Caco-2 (cell line): ENCODE results near the gene PITPNM3. TPM values are rescaled to one million over a fixed set of nuclear protein-coding genes. Genes with fewer than 3 reads are reported as not detected.
A peak's percentile ranks its signal among the peaks of the same experiment; 100 is the strongest.

Experiments used
- BruUV-seq: library from RNA; stranded (reverse); fragments of 400-500 nt; replicated peaks from 2 replicates; lab custom pipeline; 2021; lab: Mats Ljungman, UMichigan
- CTCF ChIA-PET: fragments of 300-600 bp; sonication (Branson Sonifier 250); formaldehyde crosslinking; loops from one replicate; lab custom pipeline; 2022; ENCODE audit warnings: antibody characterized with exemption; lab: Charles Lee
- POLR2A ChIA-PET: fragments of 300-600 bp; sonication (Branson Sonifier 250); formaldehyde crosslinking; loops from one replicate; lab custom pipeline; 2022; ENCODE audit warnings: antibody characterized with exemption; lab: Charles Lee
- DNase-seq, 2 experiments: peaks; one replicate each; pipeline versions ENCODE4 v3.0.0 to v3.0.0-alpha.2; 2020 to 2022
- H3K27me3 ChIP-seq: replicated peaks from 2 replicates; pipeline ENCODE4 v1.6.0; 2011; ENCODE audit warnings: low read length; ENCODE audit not compliant: control insufficient read depth, insufficient read depth
- H3K36me3 ChIP-seq: 2 replicates; pipeline ENCODE4 v1.5.1; 2011; ENCODE audit warnings: low read length; ENCODE audit not compliant: control insufficient read depth, insufficient read depth
- H3K4me1 ChIP-seq: fragments of 250-450 bp; sonication (Bioruptor Pico); 2 replicates; pipeline ENCODE4 v1.5.1; 2020; ENCODE audit warnings: mild to moderate bottlenecking
- H3K4me3 ChIP-seq: 2 replicates; pipeline ENCODE4 v1.5.1; 2011; ENCODE audit warnings: low read depth, mild to moderate bottlenecking, control low read depth, low read length
- H3K9me3 ChIP-seq: fragments of 250-450 bp; sonication (Bioruptor Pico); 2 replicates; pipeline ENCODE4 v1.5.1; 2020; ENCODE audit warnings: mild to moderate bottlenecking, moderate library complexity
- H3K27ac Mint-ChIP-seq: one replicate; pipeline ENCODE4 v1.8.0; 2022; ENCODE audit warnings: mixed read lengths; ENCODE audit not compliant: unreplicated experiment
- H3K27me3 Mint-ChIP-seq: one replicate; pipeline ENCODE4 v1.8.0; 2022; ENCODE audit warnings: mixed read lengths; ENCODE audit not compliant: insufficient read depth, unreplicated experiment
- H3K36me3 Mint-ChIP-seq: one replicate; pipeline ENCODE4 v1.8.0; 2022; ENCODE audit warnings: mild to moderate bottlenecking, mixed read lengths; ENCODE audit not compliant: insufficient read depth, unreplicated experiment
- H3K4me1 Mint-ChIP-seq: one replicate; pipeline ENCODE4 v1.8.0; 2022; ENCODE audit warnings: low read depth, mixed read lengths; ENCODE audit not compliant: unreplicated experiment
- H3K4me3 Mint-ChIP-seq: one replicate; pipeline ENCODE4 v1.8.0; 2022; ENCODE audit warnings: mild to moderate bottlenecking, moderate library complexity, mixed read lengths; ENCODE audit not compliant: unreplicated experiment
- H3K9me3 Mint-ChIP-seq: one replicate; pipeline ENCODE4 v1.8.0; 2022; ENCODE audit warnings: mixed read lengths; ENCODE audit not compliant: unreplicated experiment
- intact Hi-C: fragments of 100-400 bp; cut with micrococcal nuclease; formaldehyde crosslinking; loops from one replicate; pipeline ENCODE4 v1.10.0; 2022; ENCODE audit not compliant: unreplicated experiment
- total RNA-seq: library from RNA; stranded (reverse); gene quantifications from 2 replicates; pipeline ENCODE4 v1.2.3, GENCODE V29; 2022
- TF ChIP-seq, protein P1 (sequence below), 2 experiments: fragments of 200-600 bp in 1 of 2; IDR thresholded peaks; 1 replicate in 1 of 2; 2 replicates in 1 of 2; pipeline versions ENCODE4 v1.5.1 to v1.8.0; 2011 to 2022; ENCODE audit warnings: antibody characterized with exemption in 1 of 2, control low read depth in 1 of 2, inconsistent platforms in 1 of 2, low read depth in 1 of 2, low read length in 1 of 2, mild to moderate bottlenecking in 1 of 2, moderate library complexity in 1 of 2; ENCODE audit not compliant: insufficient read depth in 1 of 2, severe bottlenecking in 1 of 2, unreplicated experiment in 1 of 2

Gene PITPNM3
- total RNA-seq, 1 experiment from 2014 or later, result 0.50 TPM

DNA sequence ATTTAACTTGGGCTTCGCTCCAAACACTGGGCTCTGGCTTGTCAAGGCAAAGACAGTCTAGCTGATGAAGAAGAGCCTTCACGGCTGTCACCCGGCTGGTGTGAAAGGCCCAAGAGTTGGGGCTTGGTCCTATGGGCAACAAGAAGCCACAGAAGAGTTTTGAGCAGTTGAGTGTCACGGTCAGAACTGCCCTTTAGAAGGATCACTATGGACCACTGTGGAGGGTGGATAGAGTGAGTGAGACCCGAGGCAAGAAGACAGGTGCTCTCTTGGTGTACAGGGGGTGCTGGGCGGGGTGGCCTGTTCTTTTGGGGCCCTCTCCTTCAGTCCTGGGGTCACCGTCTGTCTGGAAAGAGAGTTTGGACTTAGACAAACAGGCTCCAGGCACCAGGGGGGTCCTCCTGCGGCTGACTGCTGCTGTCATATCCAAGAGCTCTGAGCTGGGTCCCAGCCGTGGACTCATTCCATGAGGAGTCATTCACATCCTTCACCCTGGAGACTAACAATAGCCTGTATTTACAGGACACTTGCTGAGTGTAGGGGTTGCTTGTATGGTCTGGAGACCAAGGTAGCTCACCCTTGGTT, 109.7 kb downstream of the PITPNM3 start:
- Mint-ChIP-seq H3K27ac (no peak overlapping the region), H3K36me3 (peaks cover 6% of the 10 kb centered on the region), H3K27me3 (no peaks in the 10 kb centered on the region), H3K4me1 (no peaks in the 10 kb centered on the region), H3K9me3 (no peaks in the 10 kb centered on the region), H3K4me3 (no peak overlapping the region)
- POLR2A ChIA-PET, result no interaction called here
- Histone ChIP-seq H3K4me3 (no peak overlapping the region), H3K9me3 (no peaks in the 10 kb centered on the region), H3K4me1 (no peaks in the 10 kb centered on the region), H3K36me3 (no peaks in the 10 kb centered on the region), H3K27me3 (no peaks in the 10 kb centered on the region)
- DNase-seq, result no peak
- intact Hi-C loops, result no loop called here
- TF ChIP-seq, protein P1, sequence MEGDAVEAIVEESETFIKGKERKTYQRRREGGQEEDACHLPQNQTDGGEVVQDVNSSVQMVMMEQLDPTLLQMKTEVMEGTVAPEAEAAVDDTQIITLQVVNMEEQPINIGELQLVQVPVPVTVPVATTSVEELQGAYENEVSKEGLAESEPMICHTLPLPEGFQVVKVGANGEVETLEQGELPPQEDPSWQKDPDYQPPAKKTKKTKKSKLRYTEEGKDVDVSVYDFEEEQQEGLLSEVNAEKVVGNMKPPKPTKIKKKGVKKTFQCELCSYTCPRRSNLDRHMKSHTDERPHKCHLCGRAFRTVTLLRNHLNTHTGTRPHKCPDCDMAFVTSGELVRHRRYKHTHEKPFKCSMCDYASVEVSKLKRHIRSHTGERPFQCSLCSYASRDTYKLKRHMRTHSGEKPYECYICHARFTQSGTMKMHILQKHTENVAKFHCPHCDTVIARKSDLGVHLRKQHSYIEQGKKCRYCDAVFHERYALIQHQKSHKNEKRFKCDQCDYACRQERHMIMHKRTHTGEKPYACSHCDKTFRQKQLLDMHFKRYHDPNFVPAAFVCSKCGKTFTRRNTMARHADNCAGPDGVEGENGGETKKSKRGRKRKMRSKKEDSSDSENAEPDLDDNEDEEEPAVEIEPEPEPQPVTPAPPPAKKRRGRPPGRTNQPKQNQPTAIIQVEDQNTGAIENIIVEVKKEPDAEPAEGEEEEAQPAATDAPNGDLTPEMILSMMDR (IDR thresholded peaks at IDR 0.05; ENCODE audit: insufficient read depth in 1 of 2, low read depth in 1 of 2, low read length in 1 of 2, severe bottlenecking in 1 of 2, unreplicated experiment in 1 of 2), result no peak
- BruUV-seq, result no TSS peak
- CTCF ChIA-PET, result no interaction called here

DNA sequence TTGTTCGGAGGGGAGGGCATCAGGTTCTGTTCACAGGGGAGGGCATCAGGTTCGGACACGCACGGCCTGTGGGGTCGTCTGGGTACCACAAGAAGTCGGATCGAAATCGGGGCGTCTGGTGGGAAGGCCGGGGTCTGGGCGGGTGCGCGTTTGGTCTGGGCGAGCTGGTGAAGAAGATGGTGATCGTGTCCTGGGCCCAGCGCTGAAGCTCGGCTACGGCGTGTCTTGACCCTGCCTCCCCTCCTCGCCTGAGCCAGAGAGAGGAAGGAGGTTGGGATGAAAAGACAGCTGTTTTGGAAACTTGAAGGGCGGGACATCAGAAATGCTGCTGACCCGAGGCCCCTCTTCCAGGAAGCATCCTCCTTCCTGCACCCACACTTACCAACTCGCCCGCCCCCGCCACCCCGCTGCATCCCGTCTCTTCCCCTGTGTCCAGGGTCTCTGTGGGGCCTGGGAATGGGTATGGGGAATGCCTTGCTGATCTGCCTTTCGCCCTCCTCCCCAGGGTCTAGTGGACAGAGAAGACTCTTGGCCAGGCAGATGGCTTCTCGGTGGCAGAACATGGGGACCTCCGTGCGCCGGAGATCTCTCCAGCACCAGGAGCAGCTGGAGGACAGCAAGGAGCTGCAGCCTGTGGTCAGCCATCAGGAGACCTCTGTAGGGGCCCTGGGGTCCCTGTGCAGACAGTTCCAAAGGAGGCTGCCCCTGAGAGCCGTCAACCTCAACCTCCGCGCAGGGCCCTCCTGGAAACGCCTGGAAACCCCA, 111.6 kb downstream of the PITPNM3 start:
- TF ChIP-seq, protein P1 (IDR thresholded peaks at IDR 0.05; ENCODE audit: insufficient read depth in 1 of 2, low read depth in 1 of 2, low read length in 1 of 2, severe bottlenecking in 1 of 2, unreplicated experiment in 1 of 2), result no peak
- Mint-ChIP-seq H3K36me3 (peaks cover 6% of the 10 kb centered on the region), H3K4me3 (peak overlapping the region; percentile 83), H3K9me3 (no peaks in the 10 kb centered on the region), H3K27me3 (no peaks in the 10 kb centered on the region), H3K4me1 (no peaks in the 10 kb centered on the region), H3K27ac (peak overlapping the region; percentile 85)
- no peak for DNase-seq
- Histone ChIP-seq H3K9me3 (no peaks in the 10 kb centered on the region), H3K4me3 (peak overlapping the region; percentile 68), H3K27me3 (no peaks in the 10 kb centered on the region), H3K36me3 (no peaks in the 10 kb centered on the region), H3K4me1 (no peaks in the 10 kb centered on the region)
- ChIA-PET CTCF (interaction anchor here (0.7 kb wide), 1 partner anchor 9 kb away, joined by 6 read pairs; no protein-coding TSS in a partner anchor), POLR2A (interaction anchor here (0.7 kb wide), 1 partner anchor 11 kb away, joined by 4 read pairs; no protein-coding TSS in a partner anchor)
- intact Hi-C loops, result no loop called here
- TSS peak; percentile 57 for BruUV-seq

- no peaks in the 10 kb centered on the region for H3K36me3 ChIP-seq
- H3K9me3 ChIP-seq, result no peaks in the 10 kb centered on the region
- H3K9me3 Mint-ChIP-seq, result no peaks in the 10 kb centered on the region
- intact Hi-C loops, result no loop called here
- BruUV-seq, result TSS peak; percentile 35
- peak within 1 kb of the TSS; percentile 85 for H3K27ac Mint-ChIP-seq
- DNase-seq, result peak; percentile 91
- H3K4me3 Mint-ChIP-seq, result peak within 1 kb of the TSS; percentile 83
- peaks cover 6% of the 10 kb centered on the region for H3K36me3 Mint-ChIP-seq
- TF ChIP-seq, protein P1 (IDR thresholded peaks at IDR 0.05; ENCODE audit: insufficient read depth in 1 of 2, low read depth in 1 of 2, low read length in 1 of 2, severe bottlenecking in 1 of 2, unreplicated experiment in 1 of 2), result no peak
- H3K4me1 ChIP-seq, result no peaks in the 10 kb centered on the region
- no peaks in the 10 kb centered on the region for H3K27me3 Mint-ChIP-seq
- H3K4me3 ChIP-seq, result peak within 1 kb of the TSS; percentile 68
- POLR2A ChIA-PET, result interaction anchor here (0.6 to 0.7 kb wide), 2 partner anchors 12 to 213 kb away, joined by 3 to 4 read pairs; no protein-coding TSS in a partner anchor
- H3K4me1 Mint-ChIP-seq, result no peaks in the 10 kb centered on the region
- H3K27me3 ChIP-seq, result no peaks in the 10 kb centered on the region
- CTCF ChIA-PET, result interaction anchor here (0.7 kb wide), 1 partner anchor 8 kb away, joined by 6 read pairs; no protein-coding TSS in a partner anchor
These were observed 112.4 kb downstream of the PITPNM3 start, which contains the start of gene PIMREG for GRCh38 chr17:6443692-6444570. Gene PIMREG, plus strand, starts transcription at chr17:6444455. Its CDS starts 656 bp downstream, at chr17:6445111.
